Kidney epithelial cell (primary cell): ENCODE results near the gene SYNE2. TPM values are rescaled to one million over a fixed set of nuclear protein-coding genes. Genes with fewer than 3 reads are reported as not detected.

Experiments
- DNase-seq: peaks from one replicate; pipeline ENCODE4 v3.0.0-alpha.2; 2010; ENCODE audit warnings: low read depth
- H3K27me3 ChIP-seq: 2 replicates; pipeline ENCODE4 v1.6.0; 2011; ENCODE audit warnings: low read length; ENCODE audit not compliant: control insufficient read depth, insufficient read depth
- H3K36me3 ChIP-seq: 2 replicates; pipeline ENCODE4 v1.5.1; 2011; ENCODE audit warnings: low read length; ENCODE audit not compliant: control insufficient read depth, insufficient read depth
- H3K4me3 ChIP-seq: 2 replicates; pipeline ENCODE4 v1.5.1; 2011; ENCODE audit warnings: low read depth, mild to moderate bottlenecking, control low read depth, low read length
- total RNA-seq: library from RNA; depleted of rRNA; stranded (reverse); fragments of >200 nt; gene quantifications from 2 replicates; pipeline ENCODE4 v1.2.3, GENCODE V29; 2015
- TF ChIP-seq, protein P1 (sequence below): IDR thresholded peaks from 2 replicates; pipeline ENCODE4 v1.5.1; 2011; ENCODE audit warnings: mild to moderate bottlenecking, moderate library complexity, low read length, control low read depth, inconsistent platforms; ENCODE audit not compliant: insufficient read depth, poor library complexity, severe bottlenecking

SYNE2 gene
- total RNA-seq, 1 donor from 2014 or later, result 35.7 TPM

DNA sequence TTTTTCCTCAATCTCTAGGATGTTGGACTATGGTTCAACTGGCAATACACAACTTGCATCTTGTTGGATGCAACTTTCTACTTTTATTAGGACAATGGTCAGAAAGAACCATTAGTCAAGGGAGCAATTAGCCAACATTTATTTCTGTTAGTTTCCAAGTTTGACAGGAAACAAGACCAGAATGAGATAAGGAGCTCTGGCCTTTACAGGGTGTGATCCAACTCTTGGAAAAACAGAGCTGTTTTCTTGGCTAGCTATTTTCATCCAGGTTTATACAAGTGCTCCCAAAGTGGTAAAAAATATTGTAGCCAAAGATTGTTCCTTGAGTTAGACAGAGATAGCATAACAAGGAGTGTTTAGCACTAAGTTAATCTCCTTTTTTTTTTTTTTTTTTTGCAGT, 3.9 kb upstream of the SYNE2 start:
- no peaks in the 10 kb centered on the region for H3K27me3 ChIP-seq
- no peaks in the 10 kb centered on the region for H3K36me3 ChIP-seq
- no peak for DNase-seq
- TF ChIP-seq, protein P1, sequence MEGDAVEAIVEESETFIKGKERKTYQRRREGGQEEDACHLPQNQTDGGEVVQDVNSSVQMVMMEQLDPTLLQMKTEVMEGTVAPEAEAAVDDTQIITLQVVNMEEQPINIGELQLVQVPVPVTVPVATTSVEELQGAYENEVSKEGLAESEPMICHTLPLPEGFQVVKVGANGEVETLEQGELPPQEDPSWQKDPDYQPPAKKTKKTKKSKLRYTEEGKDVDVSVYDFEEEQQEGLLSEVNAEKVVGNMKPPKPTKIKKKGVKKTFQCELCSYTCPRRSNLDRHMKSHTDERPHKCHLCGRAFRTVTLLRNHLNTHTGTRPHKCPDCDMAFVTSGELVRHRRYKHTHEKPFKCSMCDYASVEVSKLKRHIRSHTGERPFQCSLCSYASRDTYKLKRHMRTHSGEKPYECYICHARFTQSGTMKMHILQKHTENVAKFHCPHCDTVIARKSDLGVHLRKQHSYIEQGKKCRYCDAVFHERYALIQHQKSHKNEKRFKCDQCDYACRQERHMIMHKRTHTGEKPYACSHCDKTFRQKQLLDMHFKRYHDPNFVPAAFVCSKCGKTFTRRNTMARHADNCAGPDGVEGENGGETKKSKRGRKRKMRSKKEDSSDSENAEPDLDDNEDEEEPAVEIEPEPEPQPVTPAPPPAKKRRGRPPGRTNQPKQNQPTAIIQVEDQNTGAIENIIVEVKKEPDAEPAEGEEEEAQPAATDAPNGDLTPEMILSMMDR, result no peak
- no peak overlapping the region for H3K4me3 ChIP-seq

DNA sequence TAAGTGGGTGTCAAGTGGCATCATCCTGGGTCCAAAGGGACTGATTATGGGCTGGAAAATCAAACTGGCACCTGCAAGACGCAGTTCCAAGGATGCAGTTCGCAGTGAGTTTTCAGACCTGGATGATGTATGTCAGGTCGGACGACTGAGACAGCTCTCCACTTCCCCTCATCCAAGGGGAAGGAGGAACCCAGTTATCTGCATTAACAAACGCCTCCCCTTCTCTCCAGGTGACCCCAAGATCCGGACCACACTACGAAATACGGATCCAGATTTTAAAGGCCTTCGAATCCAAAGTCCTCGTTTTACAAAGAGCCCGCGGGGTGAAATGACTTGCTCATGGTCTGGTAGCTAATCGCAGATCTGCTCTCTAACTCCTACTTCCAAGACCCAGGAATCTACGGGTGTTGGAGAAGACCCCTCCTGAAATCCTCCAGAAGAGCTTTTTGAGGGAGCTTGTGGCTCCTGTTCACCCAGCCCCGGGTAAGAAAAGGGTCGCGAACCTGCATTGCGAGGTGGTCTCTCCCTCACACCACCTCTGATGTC, 460 bp upstream of the SYNE2 start:
- no peak for DNase-seq
- Histone ChIP-seq H3K27me3 (no peaks in the 10 kb centered on the region), H3K36me3 (no peaks in the 10 kb centered on the region), H3K4me3 (peak overlapping the region; percentile 78)
- TF ChIP-seq, protein P1, result no peak

DNA sequence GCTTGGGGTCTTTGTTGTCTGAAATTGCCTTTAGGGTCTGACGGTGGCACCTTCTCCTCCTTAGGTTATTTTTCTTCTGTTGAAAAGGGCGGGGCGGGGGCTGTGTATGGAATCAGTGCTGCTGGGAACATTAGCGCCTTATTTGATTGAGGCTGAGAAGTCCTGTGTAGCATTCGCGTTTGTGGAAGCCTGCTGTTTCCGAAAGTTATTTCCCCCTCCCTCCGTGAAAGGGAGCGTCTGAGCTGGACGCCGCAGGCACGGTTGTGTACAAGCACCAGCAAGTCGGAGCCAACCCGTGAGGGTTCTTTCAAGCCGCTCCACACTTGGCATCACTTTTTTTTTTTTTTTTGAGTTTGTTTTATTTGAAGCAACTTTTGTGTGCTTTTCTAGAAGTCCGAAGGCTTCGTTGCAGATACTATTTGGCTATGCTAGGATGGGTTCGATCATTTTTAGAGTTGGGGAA, 1.1 kb downstream of the SYNE2 start:
- TF ChIP-seq, protein P1, result no peak
- Histone ChIP-seq H3K27me3 (no peaks in the 10 kb centered on the region), H3K4me3 (peak overlapping the region; percentile 78), H3K36me3 (no peaks in the 10 kb centered on the region)
- DNase-seq, result no peak

DNA sequence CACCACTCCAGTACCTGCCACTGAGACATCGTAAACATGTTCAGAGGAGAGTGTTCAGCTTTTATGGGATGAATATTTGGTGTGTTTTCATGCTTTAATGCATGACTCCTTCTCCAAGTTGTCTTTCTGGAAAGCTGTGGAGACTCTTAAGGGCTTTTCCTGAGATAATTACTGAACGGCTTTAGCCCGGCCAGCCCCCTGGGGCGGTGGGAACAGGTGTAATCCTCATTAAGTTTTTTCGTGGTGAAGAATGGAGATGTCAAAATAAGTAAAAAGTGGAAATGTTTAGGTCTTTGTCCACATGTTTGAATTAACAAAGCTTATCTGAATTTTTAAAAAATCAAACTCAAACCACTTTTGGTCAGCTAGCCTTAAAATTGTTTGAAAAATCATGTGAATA, 1.5 kb downstream of the SYNE2 start:
- no peak for DNase-seq
- no peaks in the 10 kb centered on the region for H3K36me3 ChIP-seq
- TF ChIP-seq, protein P1, result no peak
- peak overlapping the region; percentile 78 for H3K4me3 ChIP-seq
- no peaks in the 10 kb centered on the region for H3K27me3 ChIP-seq

DNA sequence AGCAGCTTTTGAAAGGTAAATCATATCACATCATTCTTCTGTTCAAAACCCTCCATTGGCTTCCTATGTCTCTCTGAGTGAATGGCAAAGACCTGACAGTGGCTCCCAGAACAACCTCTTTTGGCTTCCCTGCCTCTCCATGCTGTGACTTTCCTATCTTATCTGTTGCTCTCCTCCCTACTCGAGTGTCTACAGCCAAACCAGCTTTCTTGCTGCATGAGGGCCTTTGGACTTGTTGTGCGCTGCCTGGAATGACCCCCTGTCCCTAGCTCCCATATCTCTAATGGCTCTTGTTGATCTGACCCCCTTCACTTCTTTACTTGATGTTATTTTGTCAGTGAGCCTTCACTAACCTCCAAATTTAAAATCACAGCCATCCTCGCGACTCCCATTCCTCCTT, 2.5 kb downstream of the SYNE2 start:
- Histone ChIP-seq H3K36me3 (no peaks in the 10 kb centered on the region), H3K4me3 (no peak overlapping the region), H3K27me3 (no peaks in the 10 kb centered on the region)
- TF ChIP-seq, protein P1, result no peak
- DNase-seq, result no peak

GRCh38 chr14:63857466-63858030, 4.7 kb downstream of the SYNE2 start:
- TF ChIP-seq, protein P1, result no peak
- Histone ChIP-seq H3K27me3 (no peaks in the 10 kb centered on the region), H3K36me3 (no peaks in the 10 kb centered on the region), H3K4me3 (no peak overlapping the region)
- DNase-seq, result no peak
